Amniotic stem cell (primary cell): Measurements from ENCODE around the gene EEF1AKMT3.

Experiments used
- DNase-seq: peaks from one replicate; lab custom pipeline; 2025; lab: John Stamatoyannopoulos, UW

EEF1AKMT3 gene

GRCh38 chr12:57772429-57773322 is at the start of gene EEF1AKMT3:
Gene EEF1AKMT3, plus strand, starts transcription at chr12:57772614. Its CDS starts 111 bp downstream, at chr12:57772725.
- peak; percentile 31 for DNase-seq

- no peak for DNase-seq
These were observed 49.4 kb upstream of the EEF1AKMT3 start for GRCh38 chr12:57722716-57723629.

GRCh38 chr12:57723630-57723962 is 48.8 kb upstream of the EEF1AKMT3 start:
- DNase-seq: no peak

- DNase-seq: no peak
These were observed 48.1 kb upstream of the EEF1AKMT3 start for GRCh38 chr12:57724003-57724935.

- DNase-seq: no peak
These were observed 47.3 kb upstream of the EEF1AKMT3 start for GRCh38 chr12:57724936-57725740.

GRCh38 chr12:57725851-57726150 is 46.6 kb upstream of the EEF1AKMT3 start:
- DNase-seq: no peak

- peak; percentile 33 for DNase-seq
These were observed 46.1 kb upstream of the EEF1AKMT3 start for GRCh38 chr12:57726151-57726883.

- DNase-seq: no peak
These were observed 45.3 kb upstream of the EEF1AKMT3 start for GRCh38 chr12:57726884-57727757.

- DNase-seq: no peak
These were observed 44.5 kb upstream of the EEF1AKMT3 start for GRCh38 chr12:57727758-57728395.

GRCh38 chr12:57729321-57729844 is 43.0 kb upstream of the EEF1AKMT3 start:
- no peak for DNase-seq

GRCh38 chr12:57730336-57731067 is 41.9 kb upstream of the EEF1AKMT3 start:
- DNase-seq: no peak

GRCh38 chr12:57731411-57732080 is 40.9 kb upstream of the EEF1AKMT3 start:
- no peak for DNase-seq

GRCh38 chr12:57732270-57732669 is 40.1 kb upstream of the EEF1AKMT3 start:
- DNase-seq: no peak

GRCh38 chr12:57732726-57733593 is 39.5 kb upstream of the EEF1AKMT3 start:
- no peak for DNase-seq

- no peak for DNase-seq
These were observed 38.5 kb upstream of the EEF1AKMT3 start for GRCh38 chr12:57733928-57734327.

- no peak for DNase-seq
These were observed 37.8 kb upstream of the EEF1AKMT3 start for GRCh38 chr12:57734591-57734990.
